GM15510 (cell line): ENCODE data around the gene TBC1D5.

Experiments
- POLR2A ChIP-seq: IDR thresholded peaks from 3 replicates; pipeline ENCODE4 v1.6.1; 2011; ENCODE audit warnings: borderline replicate concordance; ENCODE audit not compliant: insufficient read length; ENCODE audit errors: extremely low read depth

TBC1D5 gene

GRCh38 chr3:17384567-17385296 is 357.7 kb downstream of the TBC1D5 start:
- TF ChIP-seq POLR2A = no peak

DNA sequence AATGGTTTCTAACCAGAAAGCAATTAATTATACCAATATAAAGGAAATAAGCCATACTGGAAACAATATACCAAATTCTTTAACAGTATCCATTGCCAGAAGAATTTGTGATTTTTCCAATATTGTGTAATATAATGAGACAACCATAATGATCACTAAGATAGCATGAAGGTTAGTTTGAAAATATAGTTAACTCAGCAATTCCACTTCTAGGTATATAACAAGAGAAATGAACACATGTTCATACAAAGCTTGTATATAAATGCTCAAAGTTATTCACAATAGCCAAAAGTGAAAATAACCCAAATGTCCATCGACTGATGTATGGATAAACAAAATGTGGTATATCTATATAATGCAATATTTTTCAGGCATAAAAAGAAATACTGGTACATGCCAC is 369.1 kb downstream of the TBC1D5 start:
- no peak for TF ChIP-seq POLR2A

- no peak for TF ChIP-seq POLR2A
Observed at GRCh38 chr3:17372362-17373210, 369.8 kb downstream of the TBC1D5 start.

DNA sequence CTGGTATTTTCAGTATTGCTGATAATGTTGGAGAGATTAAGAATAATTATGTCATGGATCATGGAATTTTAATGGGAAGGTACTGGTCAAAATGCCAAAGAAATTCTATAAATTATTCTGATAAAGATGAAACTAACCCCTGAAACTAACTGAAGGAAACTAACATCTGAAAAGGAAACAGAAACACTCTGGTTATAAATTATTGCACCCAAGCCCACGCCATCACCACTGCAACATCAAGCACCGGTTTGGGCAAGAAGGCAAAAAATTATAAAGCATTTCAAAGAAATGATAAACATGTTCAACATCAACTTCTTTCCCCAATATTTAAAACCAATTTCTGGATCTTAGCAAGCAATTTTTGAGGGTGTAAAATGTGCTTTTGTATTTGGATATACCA is 372.5 kb downstream of the TBC1D5 start:
- no peak for TF ChIP-seq POLR2A

- TF ChIP-seq POLR2A = no peak
Observed at GRCh38 chr3:17367171-17367570, 375.3 kb downstream of the TBC1D5 start.

- TF ChIP-seq POLR2A = no peak
Observed at GRCh38 chr3:17360991-17361390, 381.4 kb downstream of the TBC1D5 start.

DNA sequence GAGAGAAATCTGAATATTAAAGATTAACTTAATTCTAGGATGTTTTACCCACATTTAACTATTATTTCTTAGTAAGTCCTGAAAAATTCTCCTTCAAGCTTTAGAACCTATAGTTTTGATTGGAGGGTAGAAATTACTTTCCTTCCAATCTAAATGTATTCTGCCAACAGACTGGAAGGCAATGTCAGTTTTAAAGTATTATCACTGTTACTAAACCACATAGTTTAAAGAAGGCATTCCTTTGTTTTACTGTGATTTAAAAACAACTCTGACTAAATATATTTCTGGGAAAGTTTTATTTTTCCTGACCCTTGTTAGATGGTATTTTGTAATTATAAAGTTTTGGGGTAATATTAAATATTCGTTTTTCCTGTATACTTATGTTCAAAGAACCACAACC is 382.5 kb downstream of the TBC1D5 start:
- no peak for TF ChIP-seq POLR2A

- TF ChIP-seq POLR2A = no peak
Observed at GRCh38 chr3:17357035-17357710, 385.3 kb downstream of the TBC1D5 start.

DNA sequence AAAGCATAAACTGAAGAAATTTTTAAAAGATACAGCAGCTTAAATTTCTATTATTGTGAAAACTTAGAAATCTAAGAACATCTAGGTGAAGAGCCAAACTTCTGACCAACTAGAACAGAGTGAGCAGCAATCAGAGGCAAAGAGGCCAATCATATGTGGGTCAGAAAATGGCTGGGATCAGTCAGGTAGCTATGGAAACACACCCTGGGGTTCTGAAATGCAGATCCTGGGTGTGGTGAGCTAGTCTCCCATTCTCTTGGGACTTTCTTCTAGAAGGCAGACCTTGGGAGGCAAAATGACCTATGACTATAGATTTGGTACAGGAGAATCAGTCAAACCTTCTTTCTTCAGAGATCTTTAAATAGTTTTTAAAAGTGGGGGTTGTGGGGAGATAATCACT is 385.8 kb downstream of the TBC1D5 start:
- TF ChIP-seq POLR2A = no peak

- no peak for TF ChIP-seq POLR2A
Observed at GRCh38 chr3:17355591-17355990, 386.8 kb downstream of the TBC1D5 start.

GRCh38 chr3:17354341-17354740 is 388.1 kb downstream of the TBC1D5 start:
- TF ChIP-seq POLR2A = no peak

- no peak for TF ChIP-seq POLR2A
Observed at GRCh38 chr3:17352620-17353019, 389.8 kb downstream of the TBC1D5 start.

- TF ChIP-seq POLR2A = no peak
Observed at GRCh38 chr3:17349093-17349492, 393.3 kb downstream of the TBC1D5 start.

DNA sequence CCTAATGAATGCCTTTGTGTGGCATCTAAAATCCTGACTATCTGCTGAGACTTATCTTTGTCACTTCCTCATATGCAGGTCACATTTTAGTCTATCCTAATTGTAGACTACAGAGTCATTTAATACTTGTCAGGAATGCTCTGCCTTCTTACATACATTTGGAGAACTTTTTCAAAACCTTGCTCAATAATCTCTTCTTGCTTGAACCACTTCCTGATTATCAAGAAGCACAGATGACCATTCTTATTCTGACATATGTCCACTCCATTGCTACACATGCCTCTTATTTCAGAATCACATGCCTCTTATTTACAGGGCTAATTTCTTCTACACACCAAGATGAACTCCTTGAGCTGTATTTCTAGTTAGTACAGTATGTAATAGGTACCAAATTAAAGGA is 400.3 kb downstream of the TBC1D5 start:
- TF ChIP-seq POLR2A = no peak

DNA sequence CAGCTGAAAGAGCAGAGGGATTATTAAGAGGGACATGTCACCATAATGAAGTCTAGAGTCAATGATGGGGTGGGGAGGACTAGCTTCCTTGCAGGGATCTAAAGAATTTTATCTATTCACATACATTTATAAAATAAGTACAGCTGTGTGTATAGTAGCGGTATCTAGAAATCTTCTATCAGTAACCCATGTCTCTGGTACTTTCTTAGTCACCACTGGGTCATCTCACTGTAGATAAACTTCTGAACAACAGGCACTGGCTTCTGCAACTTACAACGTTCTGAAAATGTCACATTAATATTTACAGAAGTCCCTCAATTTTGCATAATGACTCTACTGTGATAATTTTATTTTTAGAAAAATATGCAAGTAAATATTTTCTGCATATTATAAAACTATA is 401.7 kb downstream of the TBC1D5 start:
- no peak for TF ChIP-seq POLR2A
